NT2/D1 (cell line): ENCODE measurements around the gene UBASH3B.

ENCODE experiments used
- SUZ12 ChIP-seq: IDR thresholded peaks from 2 replicates; pipeline ENCODE4 v1.6.1; 2011; ENCODE audit not compliant: insufficient read length, insufficient read depth; ENCODE audit errors: extremely low read depth
- YY1 ChIP-seq: IDR thresholded peaks from 2 replicates; pipeline ENCODE4 v1.6.1; 2011; ENCODE audit not compliant: insufficient read length, insufficient read depth
- ZNF274 ChIP-seq: IDR thresholded peaks from 2 replicates; pipeline ENCODE4 v1.6.1; 2011; ENCODE audit warnings: mild to moderate bottlenecking, low read depth, low read length

DNA sequence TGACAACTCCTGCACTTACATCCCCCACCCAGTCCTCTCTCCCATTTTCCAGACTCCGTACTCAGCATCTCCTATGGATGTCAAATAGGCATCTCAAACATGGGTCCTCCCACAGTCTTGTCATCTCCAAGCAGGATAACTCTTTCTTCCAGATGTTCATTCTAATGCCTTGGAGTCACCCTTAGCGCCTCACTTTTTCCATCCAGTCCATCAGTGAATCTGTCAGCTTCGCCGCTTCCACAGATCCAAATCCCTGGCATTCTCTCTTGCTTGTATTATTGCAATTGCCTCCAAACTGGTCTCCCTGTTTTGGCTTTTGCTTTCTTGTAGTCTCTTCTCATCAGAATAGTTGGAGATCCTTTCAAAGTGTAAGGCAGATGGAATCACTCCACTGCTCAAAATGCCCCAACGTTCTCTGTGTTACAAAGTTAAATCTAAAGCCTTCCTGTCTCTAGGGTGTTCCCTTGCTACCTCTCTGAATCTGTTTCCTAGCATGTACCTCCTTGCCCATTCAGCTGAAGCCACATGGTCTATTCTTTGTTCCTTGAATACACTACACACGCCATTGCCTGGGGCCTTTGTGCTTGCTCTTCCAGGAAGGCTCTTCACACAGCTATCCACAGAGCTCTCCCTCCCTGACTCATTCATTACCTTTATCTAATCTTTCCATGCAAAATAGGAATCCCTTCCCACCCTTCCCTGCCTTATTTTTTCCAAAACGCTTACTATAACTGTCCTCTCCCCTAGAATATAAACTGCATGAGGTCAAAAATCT is 64.8 kb downstream of the UBASH3B start:
- TF ChIP-seq ZNF274 (no peak), YY1 (no peak), SUZ12 (no peak)
